Measurements from ENCODE around the gene CHMP6.

Gene CHMP6

DNA sequence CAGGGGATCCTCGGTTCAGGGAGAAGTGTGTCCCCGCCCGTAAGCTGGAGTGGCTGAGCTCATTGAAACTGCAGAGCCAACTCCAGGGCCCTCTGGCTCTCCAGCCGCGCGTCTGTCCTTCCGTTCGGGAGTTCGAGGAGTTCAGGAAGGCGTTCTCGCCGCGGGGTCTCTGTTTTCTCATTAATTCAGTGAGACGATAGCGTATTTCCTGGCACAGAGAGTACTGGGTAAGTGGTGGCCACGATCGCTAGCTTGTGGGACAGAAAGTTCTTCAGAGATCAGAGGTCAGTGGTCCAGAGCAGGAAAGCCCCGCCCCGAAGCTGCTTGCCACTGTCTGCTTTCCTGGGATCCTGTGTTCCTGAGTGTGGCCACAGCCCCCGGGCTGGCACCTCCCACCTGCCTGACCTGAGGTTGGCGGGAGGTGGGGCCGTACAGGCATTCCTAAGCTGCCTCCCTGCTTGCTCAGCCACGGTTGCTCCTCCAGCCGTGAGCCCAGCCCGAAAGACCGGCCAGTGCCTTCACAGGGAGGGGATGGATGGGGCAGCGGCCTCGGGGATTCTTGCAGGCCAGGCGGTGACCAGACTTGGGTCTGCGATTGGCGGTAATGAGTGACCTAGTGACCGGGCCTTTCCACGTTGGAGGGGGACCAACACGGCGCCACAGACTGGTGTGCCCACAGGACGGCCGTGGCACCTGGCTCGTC is 52.2 kb downstream of the CHMP6 start:
- Mint-ChIP-seq H3K4me3 (no peak overlapping the region), H3K4me1 (peaks cover 13% of the 10 kb centered on the region), H3K9me3 (no peaks in the 10 kb centered on the region), H3K27ac (no peak overlapping the region), H3K36me3 (no peaks in the 10 kb centered on the region), H3K27me3 (peaks cover 76% of the 10 kb centered on the region)
- ATAC-seq, result no peak

GRCh38 chr17:81044428-81044763 is 52.8 kb downstream of the CHMP6 start:
- no peaks in the 10 kb centered on the region for H3K9me3 Mint-ChIP-seq
- no peak overlapping the region for H3K4me3 Mint-ChIP-seq
- no peak for ATAC-seq
- H3K4me1 Mint-ChIP-seq, result peaks cover 18% of the 10 kb centered on the region
- H3K27me3 Mint-ChIP-seq, result peaks cover 74% of the 10 kb centered on the region
- no peak overlapping the region for H3K27ac Mint-ChIP-seq
- no peaks in the 10 kb centered on the region for H3K36me3 Mint-ChIP-seq

DNA sequence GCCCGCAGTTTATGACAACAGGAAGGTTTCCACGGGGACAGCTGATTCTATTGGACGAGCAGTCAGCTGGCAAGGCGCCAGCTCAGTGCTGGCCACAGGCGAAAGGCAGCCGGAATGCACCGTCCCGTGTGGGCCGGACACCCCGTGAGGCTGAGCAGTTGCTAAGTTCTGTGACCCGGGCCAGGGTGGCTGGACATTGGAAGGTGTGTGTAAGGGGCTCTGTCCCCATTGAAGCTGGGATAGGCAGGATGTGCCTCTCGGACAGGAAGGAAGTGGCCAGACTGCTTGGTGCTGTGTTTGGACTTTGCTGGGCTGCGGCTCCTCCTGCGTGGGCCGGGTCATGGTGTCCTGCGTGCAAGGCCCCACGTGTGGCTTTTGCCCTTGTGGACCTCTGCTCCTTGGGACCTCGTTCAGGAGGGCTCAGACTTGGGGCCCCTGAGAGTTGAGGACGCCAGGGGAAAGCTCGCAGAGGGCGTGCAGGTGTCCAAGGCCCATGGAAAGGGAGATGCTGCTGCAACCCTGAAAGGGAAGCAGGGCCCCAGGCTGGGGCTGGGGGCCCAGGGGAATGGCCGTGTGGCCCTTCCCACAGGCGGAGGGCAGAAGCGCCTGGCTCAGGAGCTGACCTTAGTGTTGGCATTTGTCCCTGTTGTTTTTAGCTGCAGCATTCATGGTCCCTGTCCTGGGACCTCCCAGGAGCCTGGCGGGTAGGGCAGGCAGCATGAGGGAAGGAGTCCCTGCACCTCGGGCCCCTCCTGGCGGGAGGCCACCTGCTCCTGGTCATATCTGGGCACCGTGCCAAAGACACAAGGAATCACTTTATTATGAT is 53.3 kb downstream of the CHMP6 start:
- no peak overlapping the region for H3K4me3 Mint-ChIP-seq
- no peak for ATAC-seq
- H3K4me1 Mint-ChIP-seq, result peaks cover 24% of the 10 kb centered on the region
- H3K27me3 Mint-ChIP-seq, result peaks cover 70% of the 10 kb centered on the region
- H3K9me3 Mint-ChIP-seq, result no peaks in the 10 kb centered on the region
- H3K27ac Mint-ChIP-seq, result no peak overlapping the region
- H3K36me3 Mint-ChIP-seq, result no peaks in the 10 kb centered on the region

GRCh38 chr17:81045590-81046095 is 54.0 kb downstream of the CHMP6 start:
- peaks cover 63% of the 10 kb centered on the region for H3K27me3 Mint-ChIP-seq
- no peaks in the 10 kb centered on the region for H3K9me3 Mint-ChIP-seq
- no peak overlapping the region for H3K27ac Mint-ChIP-seq
- H3K4me3 Mint-ChIP-seq, result no peak overlapping the region
- no peak for ATAC-seq
- no peaks in the 10 kb centered on the region for H3K36me3 Mint-ChIP-seq
- peaks cover 31% of the 10 kb centered on the region for H3K4me1 Mint-ChIP-seq

DNA sequence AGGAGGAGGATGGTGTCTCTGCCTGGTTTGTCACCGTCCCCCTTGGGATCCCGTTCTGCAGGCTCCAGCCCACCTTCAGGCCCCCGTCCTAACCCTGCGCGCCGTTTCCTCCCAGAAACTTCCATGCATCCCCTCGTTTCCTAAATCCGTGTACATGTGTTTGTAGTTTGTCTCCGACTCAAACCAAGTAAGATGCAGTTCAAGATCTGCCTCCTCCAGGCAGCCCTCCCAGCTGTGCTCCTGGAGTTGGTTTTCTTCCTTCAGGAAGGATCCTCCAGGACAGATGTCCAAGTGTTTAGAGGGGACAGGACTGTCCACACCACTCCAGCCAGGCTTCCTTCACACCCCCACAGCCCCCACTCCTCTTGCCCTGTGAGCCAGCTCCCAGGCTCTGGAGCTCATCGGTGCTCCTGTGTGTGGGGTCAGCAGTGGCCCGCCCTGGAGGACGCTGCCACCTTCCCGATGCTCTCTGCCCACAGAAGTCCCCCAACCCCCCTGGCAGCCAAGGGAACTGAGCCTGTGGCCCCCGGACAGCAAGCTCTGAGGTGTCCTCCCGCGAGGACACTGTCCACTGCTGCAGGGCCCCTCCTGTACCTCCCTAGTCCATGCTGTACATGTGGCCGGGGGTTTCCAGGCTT is 54.6 kb downstream of the CHMP6 start:
- H3K4me1 Mint-ChIP-seq, result peaks cover 37% of the 10 kb centered on the region
- peaks cover 63% of the 10 kb centered on the region for H3K27me3 Mint-ChIP-seq
- no peak overlapping the region for H3K4me3 Mint-ChIP-seq
- H3K27ac Mint-ChIP-seq, result no peak overlapping the region
- no peak for ATAC-seq
- H3K36me3 Mint-ChIP-seq, result no peaks in the 10 kb centered on the region
- H3K9me3 Mint-ChIP-seq, result no peaks in the 10 kb centered on the region

- no peak overlapping the region for H3K4me3 Mint-ChIP-seq
- peaks cover 40% of the 10 kb centered on the region for H3K4me1 Mint-ChIP-seq
- H3K9me3 Mint-ChIP-seq, result no peaks in the 10 kb centered on the region
- H3K27me3 Mint-ChIP-seq, result peaks cover 64% of the 10 kb centered on the region
- ATAC-seq, result no peak
- H3K36me3 Mint-ChIP-seq, result no peaks in the 10 kb centered on the region
- H3K27ac Mint-ChIP-seq, result no peak overlapping the region
These were observed 55.2 kb downstream of the CHMP6 start for GRCh38 chr17:81046770-81047359.

DNA sequence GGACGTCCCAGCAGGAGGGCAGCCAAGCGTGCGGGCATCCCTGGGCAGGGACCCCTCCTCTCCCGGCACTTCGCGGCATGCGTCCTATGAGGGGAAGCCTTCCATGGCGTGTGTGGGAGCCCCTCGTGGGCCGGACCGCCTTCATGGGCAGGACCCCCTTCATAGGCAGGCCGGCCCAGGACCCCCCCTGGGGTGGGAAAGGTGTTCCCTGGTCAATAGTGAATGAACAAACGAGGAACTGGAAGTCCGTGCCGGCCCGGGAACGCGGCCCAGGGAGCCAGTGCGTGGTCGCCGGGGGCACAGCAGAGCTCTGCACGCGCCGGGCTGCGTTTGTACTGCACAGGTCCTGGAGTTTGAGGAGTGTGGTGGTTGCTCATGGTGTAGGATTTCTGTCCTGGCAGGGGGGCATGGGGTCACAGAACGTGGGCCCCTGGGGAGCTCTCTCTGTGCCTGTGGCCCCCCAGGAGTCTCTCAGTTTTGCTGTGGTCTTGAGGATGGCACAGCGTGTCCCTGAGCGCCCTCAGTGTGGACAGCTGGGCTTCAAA is 57.3 kb downstream of the CHMP6 start:
- peak overlapping the region; percentile 98 for H3K27ac Mint-ChIP-seq
- H3K36me3 Mint-ChIP-seq, result no peaks in the 10 kb centered on the region
- peaks cover 40% of the 10 kb centered on the region for H3K4me1 Mint-ChIP-seq
- H3K9me3 Mint-ChIP-seq, result no peaks in the 10 kb centered on the region
- peak; percentile 0 for ATAC-seq
- H3K4me3 Mint-ChIP-seq, result peak overlapping the region; percentile 70
- peaks cover 62% of the 10 kb centered on the region for H3K27me3 Mint-ChIP-seq

- Mint-ChIP-seq H3K27me3 (peaks cover 61% of the 10 kb centered on the region), H3K4me3 (peak overlapping the region; percentile 70), H3K4me1 (peaks cover 40% of the 10 kb centered on the region), H3K36me3 (no peaks in the 10 kb centered on the region), H3K9me3 (no peaks in the 10 kb centered on the region), H3K27ac (peak overlapping the region; percentile 98)
- peak; percentile 61 for ATAC-seq
These were observed 57.8 kb downstream of the CHMP6 start for GRCh38 chr17:81049372-81049911.

Measured in stimulated activated memory B cell treated with anti-CD40 and anti-IgM and Interleukin-4, amounts not matched to agents 10 μg/mL and 1 μg/mL and 100 μg/mL, for 72 hours (primary cell).